Calu3 (cell line): ENCODE measurements around the gene MMP15. TPM values are rescaled to one million over a fixed set of nuclear protein-coding genes. Genes with fewer than 3 reads are reported as not detected.

ENCODE experiments used
- BruUV-seq: library from RNA; stranded (reverse); fragments of 400-500 nt; replicated peaks from 2 replicates; lab custom pipeline; 2021; lab: Mats Ljungman, UMichigan
- CTCF ChIA-PET: fragments of 300-600 bp; sonication (Branson Sonifier 250); formaldehyde crosslinking; loops from one replicate; lab custom pipeline; 2022; ENCODE audit warnings: antibody characterized with exemption; lab: Charles Lee
- DNase-seq: peaks from one replicate; pipeline ENCODE4 v3.0.0; 2022
- H3K27ac Mint-ChIP-seq: one replicate; pipeline ENCODE4 v1.8.0; 2022; ENCODE audit warnings: mixed read lengths; ENCODE audit not compliant: unreplicated experiment
- H3K27me3 Mint-ChIP-seq: one replicate; pipeline ENCODE4 v1.8.0; 2022; ENCODE audit warnings: mixed read lengths; ENCODE audit not compliant: unreplicated experiment
- H3K36me3 Mint-ChIP-seq: one replicate; pipeline ENCODE4 v1.8.0; 2022; ENCODE audit warnings: mild to moderate bottlenecking, moderate library complexity, mixed read lengths; ENCODE audit not compliant: insufficient read depth, unreplicated experiment
- H3K4me1 Mint-ChIP-seq: one replicate; pipeline ENCODE4 v1.8.0; 2022; ENCODE audit warnings: mild to moderate bottlenecking, low read depth, mixed read lengths; ENCODE audit not compliant: unreplicated experiment
- H3K4me3 Mint-ChIP-seq: one replicate; pipeline ENCODE4 v1.8.0; 2022; ENCODE audit warnings: mild to moderate bottlenecking, low read depth, moderate library complexity, mixed read lengths; ENCODE audit not compliant: unreplicated experiment
- H3K9me3 Mint-ChIP-seq: one replicate; pipeline ENCODE4 v1.8.0; 2022; ENCODE audit warnings: low read depth, mixed read lengths; ENCODE audit not compliant: unreplicated experiment
- intact Hi-C: fragments of 100-400 bp; cut with micrococcal nuclease; formaldehyde crosslinking; loops from one replicate; pipeline ENCODE4 v1.10.0; 2022; ENCODE audit not compliant: unreplicated experiment
- total RNA-seq: library from RNA; stranded (reverse); gene quantifications from 2 replicates; pipeline ENCODE4 v1.2.3, GENCODE V29; 2022
- TF ChIP-seq, protein P1 (sequence below): fragments of 200-600 bp; IDR thresholded peaks from one replicate; pipeline ENCODE4 v1.8.0; 2022; ENCODE audit warnings: antibody characterized with exemption; ENCODE audit not compliant: unreplicated experiment

Gene MMP15
- total RNA-seq, 1 experiment from 2014 or later, result 81.4 TPM

DNA sequence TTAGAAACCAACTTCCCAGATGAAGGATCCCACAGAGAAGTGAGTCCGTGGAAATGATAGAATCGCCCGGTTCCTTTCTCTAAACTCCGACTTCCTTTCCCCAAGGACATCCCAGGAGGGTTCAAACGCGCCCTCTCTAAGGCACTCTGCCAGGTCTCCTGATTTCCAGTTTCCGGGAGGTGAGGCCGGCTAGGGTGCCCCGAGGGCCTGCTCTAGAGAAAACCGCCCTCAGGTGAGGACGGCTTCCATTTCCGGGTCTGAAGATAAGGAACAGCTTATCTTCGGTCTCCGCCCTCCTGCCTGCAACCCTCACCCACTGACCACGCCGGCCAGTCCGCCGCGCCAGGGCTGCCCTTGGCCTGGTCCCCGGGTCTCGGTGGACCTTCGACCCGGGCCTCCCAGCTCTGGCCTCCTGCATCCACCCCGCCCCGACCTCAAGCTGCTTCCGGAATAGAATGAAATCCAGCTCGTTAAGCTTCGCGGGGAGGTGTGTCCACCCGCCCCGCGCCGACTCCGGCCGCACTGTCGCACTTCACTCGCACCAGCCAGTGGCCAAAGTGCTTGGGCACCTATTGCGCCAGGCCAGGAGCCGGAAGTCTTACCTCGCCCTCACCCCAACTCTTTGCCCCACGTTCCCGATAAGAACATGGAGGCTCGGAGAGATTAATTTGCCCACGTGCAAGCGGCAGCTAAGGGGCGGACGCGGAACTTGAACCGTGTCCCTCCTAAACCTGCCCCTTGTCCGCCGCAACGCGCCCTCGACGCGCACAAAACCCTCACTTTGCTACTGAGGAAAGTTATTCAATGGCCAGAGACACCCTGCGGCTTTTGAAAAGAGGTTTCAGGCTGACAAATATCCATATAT is 836 bp upstream of the MMP15 start:
- H3K4me1 Mint-ChIP-seq, result peaks cover 58% of the 10 kb centered on the region
- CTCF ChIA-PET, result interaction anchor here (0.6 to 4.1 kb wide), 12 partner anchors 9 to 606 kb away, joined by 3 to 41 read pairs (median 4); partner anchors contain the start of gene CFAP20
- TSS peak; percentile 54 for BruUV-seq
- H3K36me3 Mint-ChIP-seq, result peaks cover 61% of the 10 kb centered on the region
- peak overlapping the region; percentile 88 for H3K27ac Mint-ChIP-seq
- no peaks in the 10 kb centered on the region for H3K27me3 Mint-ChIP-seq
- peak; percentile 79 for DNase-seq
- no peaks in the 10 kb centered on the region for H3K9me3 Mint-ChIP-seq
- TF ChIP-seq, protein P1, sequence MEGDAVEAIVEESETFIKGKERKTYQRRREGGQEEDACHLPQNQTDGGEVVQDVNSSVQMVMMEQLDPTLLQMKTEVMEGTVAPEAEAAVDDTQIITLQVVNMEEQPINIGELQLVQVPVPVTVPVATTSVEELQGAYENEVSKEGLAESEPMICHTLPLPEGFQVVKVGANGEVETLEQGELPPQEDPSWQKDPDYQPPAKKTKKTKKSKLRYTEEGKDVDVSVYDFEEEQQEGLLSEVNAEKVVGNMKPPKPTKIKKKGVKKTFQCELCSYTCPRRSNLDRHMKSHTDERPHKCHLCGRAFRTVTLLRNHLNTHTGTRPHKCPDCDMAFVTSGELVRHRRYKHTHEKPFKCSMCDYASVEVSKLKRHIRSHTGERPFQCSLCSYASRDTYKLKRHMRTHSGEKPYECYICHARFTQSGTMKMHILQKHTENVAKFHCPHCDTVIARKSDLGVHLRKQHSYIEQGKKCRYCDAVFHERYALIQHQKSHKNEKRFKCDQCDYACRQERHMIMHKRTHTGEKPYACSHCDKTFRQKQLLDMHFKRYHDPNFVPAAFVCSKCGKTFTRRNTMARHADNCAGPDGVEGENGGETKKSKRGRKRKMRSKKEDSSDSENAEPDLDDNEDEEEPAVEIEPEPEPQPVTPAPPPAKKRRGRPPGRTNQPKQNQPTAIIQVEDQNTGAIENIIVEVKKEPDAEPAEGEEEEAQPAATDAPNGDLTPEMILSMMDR, result no peak
- peak overlapping the region; percentile 79 for H3K4me3 Mint-ChIP-seq
- intact Hi-C loops, result no loop called here

DNA sequence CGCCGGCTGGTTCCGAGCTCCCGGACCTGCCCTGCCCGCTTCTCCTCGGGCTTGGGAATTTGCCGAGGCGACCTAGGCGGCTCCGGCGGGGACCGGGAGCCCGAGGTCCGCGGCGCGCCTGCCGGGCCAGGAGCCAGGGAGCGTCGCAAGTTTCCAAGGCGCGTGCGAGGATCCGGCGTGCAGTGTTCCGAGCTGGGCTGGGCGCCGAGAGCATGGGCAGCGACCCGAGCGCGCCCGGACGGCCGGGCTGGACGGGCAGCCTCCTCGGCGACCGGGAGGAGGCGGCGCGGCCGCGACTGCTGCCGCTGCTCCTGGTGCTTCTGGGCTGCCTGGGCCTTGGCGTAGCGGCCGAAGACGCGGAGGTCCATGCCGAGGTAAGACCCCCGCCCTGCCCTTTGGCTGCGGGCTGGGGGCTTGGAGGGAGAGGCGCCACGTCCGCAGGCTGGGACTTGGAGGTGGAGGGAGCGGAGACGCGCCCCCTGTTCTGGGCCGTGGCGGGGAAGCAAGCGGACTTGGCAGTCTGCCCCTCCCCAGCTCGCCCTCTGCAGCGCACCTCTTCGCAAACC is 668 bp downstream of the MMP15 start:
- peak overlapping the region; percentile 79 for H3K4me3 Mint-ChIP-seq
- H3K9me3 Mint-ChIP-seq, result no peaks in the 10 kb centered on the region

DNA sequence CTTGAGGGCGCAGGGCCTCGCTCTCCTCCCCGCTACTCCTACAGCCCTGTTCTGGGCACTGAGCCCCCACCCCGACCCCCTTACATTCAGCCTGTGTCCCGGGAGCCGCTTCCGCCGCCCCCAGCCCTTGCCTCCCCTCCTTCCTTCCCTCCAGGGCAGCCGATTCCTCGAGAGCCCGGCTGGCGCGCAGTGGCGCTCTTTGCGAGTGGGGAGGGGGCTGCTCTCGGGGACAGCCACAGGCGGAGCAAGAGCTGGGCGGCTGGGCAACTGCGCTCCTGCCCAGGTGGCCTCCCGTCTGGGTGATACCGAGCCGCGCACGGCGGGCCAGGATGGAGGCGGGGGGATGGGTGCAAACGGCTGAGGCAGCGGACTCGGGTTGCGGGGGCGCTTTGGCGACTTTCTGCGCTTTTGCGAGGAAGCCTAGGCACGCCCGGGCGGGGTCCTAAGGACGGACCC is 1.2 kb downstream of the MMP15 start:
- DNase-seq, result peak; percentile 51
- TF ChIP-seq, protein P1, result no peak
- CTCF ChIA-PET, result interaction anchor here (0.8 to 2.9 kb wide), 3 partner anchors 95 to 102 kb away, joined by 3 to 30 read pairs (median 3); partner anchors contain the start of gene CFAP20
- H3K4me3 Mint-ChIP-seq, result peak overlapping the region; percentile 79
- no TSS peak for BruUV-seq
- H3K27me3 Mint-ChIP-seq, result no peaks in the 10 kb centered on the region
- no peaks in the 10 kb centered on the region for H3K9me3 Mint-ChIP-seq
- peaks cover 61% of the 10 kb centered on the region for H3K36me3 Mint-ChIP-seq
- H3K27ac Mint-ChIP-seq, result peak overlapping the region; percentile 56
- intact Hi-C loops, result no loop called here
- H3K4me1 Mint-ChIP-seq, result peaks cover 76% of the 10 kb centered on the region

More for the DNA sequence above, 668 bp downstream of the MMP15 start:
- TF ChIP-seq, protein P1, result no peak
- peak; percentile 53 for DNase-seq
- Mint-ChIP-seq H3K27ac (peak overlapping the region; percentile 56), H3K36me3 (peaks cover 61% of the 10 kb centered on the region), H3K27me3 (no peaks in the 10 kb centered on the region), H3K4me1 (peaks cover 73% of the 10 kb centered on the region)
- no TSS peak for BruUV-seq
- CTCF ChIA-PET, result interaction anchor here (0.6 to 2.9 kb wide), 4 partner anchors 95 to 103 kb away, joined by 3 to 30 read pairs (median 3); partner anchors contain the start of gene CFAP20
- intact Hi-C loops, result no loop called here

DNA sequence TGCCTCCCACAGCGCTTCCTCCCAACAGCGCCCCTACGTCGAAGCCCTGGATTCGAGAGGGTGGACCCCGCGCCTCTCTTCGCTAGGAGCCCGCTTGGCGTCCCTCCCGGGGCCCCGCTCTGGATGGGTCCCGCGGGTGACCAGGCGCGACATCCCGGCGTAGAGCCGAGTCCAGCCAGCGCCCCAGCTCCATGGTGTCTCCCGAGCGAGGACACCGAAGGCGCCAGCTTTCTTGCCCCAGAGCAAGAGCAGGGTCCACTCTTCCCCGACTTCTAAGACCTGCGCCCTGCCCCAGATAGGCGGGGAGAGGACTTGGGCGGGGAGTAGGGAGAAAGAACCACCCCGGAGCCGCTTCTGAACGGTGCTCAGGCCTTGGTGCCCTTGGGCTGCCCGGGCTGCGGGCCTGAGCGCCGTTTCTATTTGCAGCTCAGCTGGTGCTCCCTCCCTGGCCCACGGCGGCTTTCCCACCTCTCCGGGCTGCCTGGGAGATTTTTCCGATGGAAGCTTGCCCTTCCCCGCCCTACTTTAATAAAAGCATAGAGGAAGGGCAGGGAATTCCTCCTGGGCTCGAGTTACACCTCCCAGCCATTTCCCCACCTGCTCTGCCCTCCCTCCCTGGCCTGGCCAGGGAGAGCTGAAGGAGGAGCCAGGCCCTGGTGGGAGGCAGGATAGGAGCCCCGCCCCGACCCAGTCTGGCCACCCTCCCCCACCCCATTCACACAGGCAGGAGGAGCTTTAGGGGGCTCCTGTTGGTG is 1.8 kb downstream of the MMP15 start:
- CTCF ChIA-PET, result interaction anchor here (0.6 to 2.9 kb wide), 5 partner anchors 94 to 300 kb away, joined by 3 to 30 read pairs (median 3); partner anchors contain the start of gene CFAP20
- Mint-ChIP-seq H3K36me3 (peaks cover 59% of the 10 kb centered on the region), H3K4me3 (peak overlapping the region; percentile 79), H3K4me1 (peaks cover 72% of the 10 kb centered on the region), H3K27ac (peak overlapping the region; percentile 56), H3K9me3 (no peaks in the 10 kb centered on the region), H3K27me3 (no peaks in the 10 kb centered on the region)
- TF ChIP-seq, protein P1, result no peak
- intact Hi-C loops, result no loop called here
- peak; percentile 67 for DNase-seq
- BruUV-seq, result no TSS peak
